ENCODE data around the gene SLAMF8. TPM values are rescaled to one million over a fixed set of nuclear protein-coding genes. Genes with fewer than 3 reads are reported as not detected.

The SLAMF8 gene
- total and polyA plus RNA-seq, 2 of the 8 experiments (the other 6 are each of a cell fraction or from before 2014, with no cell fraction given), result not detected

GRCh38 chr1:159829822-159830465 lies 3.3 kb downstream of the SLAMF8 start:
- Histone ChIP-seq H2BK15ac (ENCODE audit: low read length) (no peak overlapping the region), H4K8ac (ENCODE audit: extremely low read depth, insufficient read depth, low read length) (no peak overlapping the region), H3K18ac (ENCODE audit: extremely low read depth, low read length) (no peak overlapping the region), H3K9ac (replicated peaks in 1 of 4; ENCODE audit: extremely low read depth in 1 of 4, low read depth in 3 of 4, low read length in 3 of 4) (no peak overlapping the region), H3K27ac (ENCODE audit: low read depth, low read length) (no peak overlapping the region), H4K91ac (replicated peaks; ENCODE audit: insufficient read length, low read length) (no peak overlapping the region), H2BK5ac (ENCODE audit: low read depth, low read length) (no peak overlapping the region), H3K36me3 (ENCODE audit: control insufficient read depth in 2 of 4, insufficient read depth in 4 of 4, low read length in 3 of 4) (no peaks in the 10 kb centered on the region), H3K9me3 (ENCODE audit: insufficient read depth in 2 of 2, low read depth in 1 of 2, low read length in 1 of 2) (no peaks in the 10 kb centered on the region), H3K23me2 (ENCODE audit: low read depth, low read length) (no peaks in the 10 kb centered on the region), H3K79me1 (ENCODE audit: low read depth, low read length) (no peaks in the 10 kb centered on the region), H3K56ac (replicated peaks; ENCODE audit: insufficient read length, low read depth, low read length) (no peak overlapping the region), H3K79me2 (ENCODE audit: control insufficient read depth in 1 of 2, insufficient read depth in 2 of 2, low read length in 2 of 2) (no peaks in the 10 kb centered on the region), H3K4me1 (replicated peaks in 1 of 4; ENCODE audit: control insufficient read depth in 3 of 4, insufficient read depth in 4 of 4, low read length in 3 of 4) (peaks cover 0 to 4% (median 2%) of the 10 kb centered on the region in 4 experiments; a peak in 1 of 7 replicates), H4K5ac (ENCODE audit: insufficient read length, low read depth, low read length) (no peak overlapping the region), H2BK12ac (ENCODE audit: low read depth, low read length) (0 out of 2 replicates have a peak overlapping the region, but pooled peaks have one; percentile 9), H3K14ac (ENCODE audit: insufficient read length) (no peak overlapping the region), H2AFZ (ENCODE audit: low read length) (no peak overlapping the region), H4K20me1 (replicated peaks in 1 of 2; ENCODE audit: control insufficient read depth in 1 of 2, insufficient read depth in 2 of 2, low read length in 2 of 2) (no peaks in the 10 kb centered on the region), H3K27me3 (replicated peaks in 1 of 4; ENCODE audit: control insufficient read depth in 3 of 4, extremely low read depth in 1 of 4, insufficient read depth in 3 of 4, low read length in 3 of 4) (peaks cover 0 to 15% (median 3%) of the 10 kb centered on the region in 4 experiments; a peak in 6 of 7 replicates), H3K23ac (ENCODE audit: insufficient read length) (no peak overlapping the region), H3K4ac (replicated peaks; ENCODE audit: insufficient read length, low read depth, low read length) (peak overlapping the region; percentile 59), H2BK20ac (ENCODE audit: low read length) (no peak overlapping the region), H2BK120ac (replicated peaks; ENCODE audit: low read depth, low read length) (no peak overlapping the region), H3K4me2 (ENCODE audit: insufficient read depth in 1 of 2, low read depth in 2 of 2, low read length in 2 of 2) (no peak overlapping the region), H2AK5ac (ENCODE audit: low read depth, low read length) (no peak overlapping the region), H3K4me3 (ENCODE audit: extremely low read depth in 1 of 4, insufficient read depth in 2 of 4, low read depth in 3 of 4, low read length in 4 of 4) (no peak overlapping the region)
- FAIRE-seq, result no peak
- WGBS, 2 experiments (ENCODE audit: extremely low coverage in 1 of 2, insufficient coverage in 1 of 2, insufficient read length in 1 of 2, insufficient replicate concordance in 2 of 2, low coverage in 1 of 2, low lambda C conversion rate in 2 of 2, missing lambda C conversion rate in 1 of 2), result 82% methylated on average over 18 of the region's 18 CpGs; no CpG with 5 or more reads in 1 of the 2 experiments
- no peak for DNase-seq (ENCODE audit: low read depth in 1 of 2, low spot score in 2 of 2)
- POLR2A ChIA-PET (ENCODE audit: partially characterized antibody), result interaction anchor here (1.0 kb wide), 1 partner anchor 31 kb away, joined by 3 read pairs; no protein-coding TSS in a partner anchor
- CTCF ChIA-PET (ENCODE audit: partially characterized antibody), result interaction anchor here (0.8 to 11.2 kb wide), 26 partner anchors 10 to 634 kb away, joined by 3 to 175 read pairs (median 6); partner anchors contain the start of genes FCRL6 and VSIG8
- TF ChIP-seq SIRT6 (IDR thresholded peaks at IDR 0.05; ENCODE audit: low read length) (no peak), POLR2AphosphoS5 (IDR thresholded peaks at IDR 0.05; ENCODE audit: low read depth, low read length) (no peak), PHF8 (conservative IDR thresholded peaks at IDR 0.05; ENCODE audit: low read depth, low read length) (no peak), CEBPB (IDR thresholded peaks at IDR 0.05; ENCODE audit: low read depth, low read length) (no peak), RBBP5 (IDR thresholded peaks at IDR 0.05; ENCODE audit: borderline replicate concordance, low read depth, low read length) (no peak), CTBP2 (IDR thresholded peaks at IDR 0.05; ENCODE audit: borderline replicate concordance, insufficient read depth, insufficient read length, low read length) (no peak), EP300 (IDR thresholded peaks at IDR 0.05; ENCODE audit: borderline replicate concordance in 1 of 2, low read depth in 2 of 2, low read length in 2 of 2) (no peak), RNF2 (IDR thresholded peaks at IDR 0.05; ENCODE audit: borderline replicate concordance, low read depth, low read length, missing control alignments, poor library complexity, severe bottlenecking) (no peak), MAX (IDR thresholded peaks at IDR 0.05) (no peak), CBX5 (IDR thresholded peaks at IDR 0.05; ENCODE audit: low read depth, low read length) (no peak), HDAC2 (IDR thresholded peaks at IDR 0.05; ENCODE audit: borderline replicate concordance in 1 of 2, low read depth in 2 of 2, low read length in 2 of 2) (no peak)
